Thyroid gland (tissue), 4 donors: ENCODE data around the gene IL22RA1. TPM values are rescaled to one million over a fixed set of nuclear protein-coding genes. Genes with fewer than 3 reads are reported as not detected.

Experiments used
- DNase-seq, 2 donors: peaks; one replicate each; pipeline ENCODE4 v3.0.0-alpha.2; 2019
- H3K27ac ChIP-seq, 3 donors: fragments of 200-600 bp; sonication (generic); 1 replicate in 2 of 3; 2 replicates in 1 of 3; pipeline ENCODE4 v1.5.1; 2016 to 2019; ENCODE audit warnings: mild to moderate bottlenecking in 1 of 3, moderate library complexity in 1 of 3
- H3K27me3 ChIP-seq: fragments of 200-600 bp; sonication (generic); one replicate; pipeline ENCODE4 v1.5.1; 2019
- H3K36me3 ChIP-seq, 2 donors: fragments of 200-600 bp; sonication (generic); one replicate each; pipeline ENCODE4 v1.5.1; 2016 to 2019
- H3K4me1 ChIP-seq, 2 donors: fragments of 200-600 bp; sonication (generic); one replicate each; pipeline ENCODE4 v1.5.1; 2017 to 2019
- H3K4me3 ChIP-seq, 3 donors: fragments of 200-600 bp; sonication (generic); replicated peaks in 1 of 3; 1 replicate in 2 of 3; 2 replicates in 1 of 3; pipeline ENCODE4 v1.5.1; 2016; ENCODE audit warnings: mild to moderate bottlenecking in 1 of 3
- H3K9me3 ChIP-seq: fragments of 200-600 bp; sonication (generic); one replicate; pipeline ENCODE4 v1.5.1; 2017
- POLR2A ChIP-seq, 2 donors: fragments of 450-650 bp; IDR thresholded peaks; one replicate each; pipeline ENCODE4 v1.6.1; 2017; ENCODE audit warnings: antibody characterized with exemption in 2 of 2, mild to moderate bottlenecking in 2 of 2, moderate library complexity in 1 of 2
- WGBS, 2 donors: methylation state at CpG; one replicate each; pipeline ENCODE4 v1.1.5; 2017; 5-methylcytosine and 5-hydroxymethylcytosine counted together
- intact Hi-C: fragments of 100-400 bp; cut with DNase I; formaldehyde crosslinking; loops from one replicate; pipeline ENCODE4 v1.15.1; 2023
- total RNA-seq, 4 donors: library from RNA; depleted of rRNA; stranded (reverse); fragments of >200 nt; gene quantifications; one replicate each; pipeline ENCODE4 v1.2.3, GENCODE V29; 2016
- TF ChIP-seq, protein P1 (sequence below), 6 experiments: fragments of 200-600 bp in 3 of 6; fragments of 450-650 bp in 3 of 6; sonication (generic) in 3 of 6; IDR thresholded peaks; one replicate each; pipeline ENCODE4 v1.5.1; 2016 to 2019; ENCODE audit warnings: antibody characterized with exemption in 6 of 6, mild to moderate bottlenecking in 2 of 6, inconsistent platforms in 1 of 6, moderate library complexity in 1 of 6

Gene IL22RA1
- total RNA-seq, 4 donors from 2014 or later = 1.1 TPM; not detected in 3

DNA sequence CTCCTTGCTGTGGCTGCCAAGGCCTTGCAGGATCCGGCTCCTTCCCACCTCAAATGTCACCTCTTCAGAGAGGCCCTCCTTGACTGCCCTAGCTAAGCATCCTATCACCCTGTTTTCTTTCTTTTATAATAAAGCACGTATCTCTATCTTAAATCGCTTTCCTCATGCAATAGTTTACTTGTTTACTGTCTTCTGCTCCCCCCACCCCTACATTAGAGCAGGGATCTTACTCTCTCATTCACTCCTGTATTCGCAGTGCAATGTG lies 67.4 kb downstream of the IL22RA1 start:
- no peaks in the 10 kb centered on the region for H3K36me3 ChIP-seq
- no peaks in the 10 kb centered on the region for H3K9me3 ChIP-seq
- no peak overlapping the region for H3K4me3 ChIP-seq
- 89 to 92% methylated on average over 4 of the region's 4 CpGs for whole genome bisulfite sequencing, 2 donors
- intact Hi-C loops = no loop called here
- DNase-seq = no peak
- no peak overlapping the region for H3K27ac ChIP-seq
- peaks cover 0 to 5% of the 10 kb centered on the region in 2 donors for H3K4me1 ChIP-seq
- TF ChIP-seq, protein P1, sequence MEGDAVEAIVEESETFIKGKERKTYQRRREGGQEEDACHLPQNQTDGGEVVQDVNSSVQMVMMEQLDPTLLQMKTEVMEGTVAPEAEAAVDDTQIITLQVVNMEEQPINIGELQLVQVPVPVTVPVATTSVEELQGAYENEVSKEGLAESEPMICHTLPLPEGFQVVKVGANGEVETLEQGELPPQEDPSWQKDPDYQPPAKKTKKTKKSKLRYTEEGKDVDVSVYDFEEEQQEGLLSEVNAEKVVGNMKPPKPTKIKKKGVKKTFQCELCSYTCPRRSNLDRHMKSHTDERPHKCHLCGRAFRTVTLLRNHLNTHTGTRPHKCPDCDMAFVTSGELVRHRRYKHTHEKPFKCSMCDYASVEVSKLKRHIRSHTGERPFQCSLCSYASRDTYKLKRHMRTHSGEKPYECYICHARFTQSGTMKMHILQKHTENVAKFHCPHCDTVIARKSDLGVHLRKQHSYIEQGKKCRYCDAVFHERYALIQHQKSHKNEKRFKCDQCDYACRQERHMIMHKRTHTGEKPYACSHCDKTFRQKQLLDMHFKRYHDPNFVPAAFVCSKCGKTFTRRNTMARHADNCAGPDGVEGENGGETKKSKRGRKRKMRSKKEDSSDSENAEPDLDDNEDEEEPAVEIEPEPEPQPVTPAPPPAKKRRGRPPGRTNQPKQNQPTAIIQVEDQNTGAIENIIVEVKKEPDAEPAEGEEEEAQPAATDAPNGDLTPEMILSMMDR (IDR thresholded peaks at IDR 0.05) = no peak
- no peak for TF ChIP-seq POLR2A (IDR thresholded peaks at IDR 0.05)
- no peaks in the 10 kb centered on the region for H3K27me3 ChIP-seq

DNA sequence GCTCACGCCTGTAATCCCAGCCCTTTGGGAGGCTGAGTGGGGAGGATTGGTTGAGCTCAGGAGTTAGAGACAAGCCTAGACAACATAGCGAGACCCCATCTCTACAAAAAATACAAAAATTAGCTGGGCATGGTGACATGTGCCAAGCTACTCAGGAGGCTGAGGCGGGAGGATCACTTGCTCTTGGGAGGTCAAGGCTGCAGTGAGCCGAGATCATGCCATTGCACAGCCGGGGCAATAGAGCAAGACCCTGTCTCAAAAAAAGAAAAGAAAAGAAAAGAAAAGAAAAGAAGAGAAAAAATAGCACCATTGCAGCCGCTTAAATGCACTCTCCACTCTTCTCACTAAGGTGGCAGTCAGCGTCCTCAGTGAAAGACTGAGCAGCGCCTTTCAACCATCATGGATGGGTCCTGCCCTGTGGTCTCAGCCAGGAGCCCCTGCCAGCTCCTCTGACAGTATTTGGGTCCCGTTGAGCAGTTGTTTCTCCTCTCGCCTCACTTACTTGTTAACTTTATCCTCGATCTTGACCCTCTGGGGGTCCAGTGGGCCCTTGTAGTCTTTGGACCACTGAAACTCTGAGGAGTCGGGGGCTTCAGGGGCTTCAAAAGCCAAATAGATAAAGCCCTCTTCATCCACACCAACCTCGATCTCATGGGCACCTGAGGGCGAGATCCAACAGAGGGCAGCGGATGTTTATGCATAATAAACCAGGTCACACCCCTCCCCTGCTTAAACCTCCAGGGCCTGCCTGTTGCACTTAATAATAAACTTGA lies 67.9 kb downstream of the IL22RA1 start:
- no peak overlapping the region for H3K27ac ChIP-seq
- H3K4me3 ChIP-seq = no peak overlapping the region
- peaks cover 0 to 5% of the 10 kb centered on the region in 2 donors for H3K4me1 ChIP-seq
- no peaks in the 10 kb centered on the region for H3K9me3 ChIP-seq
- DNase-seq = no peak
- H3K36me3 ChIP-seq = no peaks in the 10 kb centered on the region
- no peaks in the 10 kb centered on the region for H3K27me3 ChIP-seq
- intact Hi-C loops = no loop called here
- WGBS, 2 donors = 86 to 89% methylated on average over 15 of the region's 15 CpGs
- TF ChIP-seq, protein P1 (IDR thresholded peaks at IDR 0.05) = no peak
- no peak for TF ChIP-seq POLR2A (IDR thresholded peaks at IDR 0.05)

DNA sequence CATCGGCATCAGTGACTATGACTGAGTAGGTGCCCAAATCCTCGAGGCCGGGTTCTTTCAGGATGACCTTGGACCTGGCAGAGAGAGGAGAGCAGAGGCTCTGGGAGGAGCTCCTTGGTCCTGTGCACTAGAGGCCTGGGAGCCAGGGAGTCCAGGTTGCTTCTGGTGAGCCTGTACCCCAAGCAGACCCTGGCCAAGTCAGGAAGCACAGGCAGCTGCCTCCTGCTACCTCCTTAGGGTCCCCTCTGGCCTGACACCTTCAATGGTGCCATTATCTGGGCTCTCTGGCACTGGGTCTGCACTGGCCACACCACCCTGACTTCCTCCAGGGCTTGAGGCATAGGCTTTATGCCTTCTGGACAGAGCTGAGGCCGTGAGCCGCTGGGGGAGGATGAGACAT lies 68.7 kb downstream of the IL22RA1 start:
- intact Hi-C loops = no loop called here
- no peak overlapping the region for H3K27ac ChIP-seq
- no peaks in the 10 kb centered on the region for H3K36me3 ChIP-seq
- H3K4me1 ChIP-seq = peaks cover 0 to 5% of the 10 kb centered on the region in 2 donors
- no peak overlapping the region for H3K4me3 ChIP-seq
- H3K27me3 ChIP-seq = no peaks in the 10 kb centered on the region
- H3K9me3 ChIP-seq = no peaks in the 10 kb centered on the region
- TF ChIP-seq, protein P1 (IDR thresholded peaks at IDR 0.05) = no peak
- TF ChIP-seq POLR2A (IDR thresholded peaks at IDR 0.05) = no peak
- 93 to 100% methylated on average over 2 to 5 of the region's 5 CpGs for whole genome bisulfite sequencing, 2 donors
- no peak for DNase-seq

DNA sequence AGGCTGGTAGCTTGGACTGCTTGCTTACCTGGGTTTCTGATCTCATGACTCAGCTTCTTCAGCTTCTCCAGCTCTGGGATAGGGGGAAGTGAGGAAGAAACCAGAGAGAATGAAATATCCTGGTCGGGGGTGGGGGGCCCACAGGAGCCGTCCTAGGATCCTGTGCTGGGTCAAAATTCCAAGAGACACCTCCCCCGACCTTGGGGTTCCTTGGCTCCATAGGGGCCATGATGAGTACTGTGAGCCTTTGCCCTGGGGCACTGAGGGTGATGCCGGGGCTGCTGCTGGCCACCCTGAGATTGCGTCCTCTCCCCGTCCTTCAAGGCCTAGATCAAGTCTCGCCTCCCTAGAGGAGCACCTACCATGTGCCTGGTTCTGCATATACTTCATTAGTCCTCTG lies 71.0 kb downstream of the IL22RA1 start:
- Histone ChIP-seq H3K9me3 (no peaks in the 10 kb centered on the region), H3K27me3 (no peaks in the 10 kb centered on the region), H3K27ac (no peak overlapping the region), H3K36me3 (no peaks in the 10 kb centered on the region), H3K4me3 (no peak overlapping the region), H3K4me1 (peaks cover 0 to 5% of the 10 kb centered on the region in 2 donors)
- no peak for DNase-seq
- TF ChIP-seq, protein P1 (IDR thresholded peaks at IDR 0.05) = no peak
- 91 to 94% methylated on average over 4 to 7 of the region's 7 CpGs for WGBS, 2 donors
- intact Hi-C loops = no loop called here

DNA sequence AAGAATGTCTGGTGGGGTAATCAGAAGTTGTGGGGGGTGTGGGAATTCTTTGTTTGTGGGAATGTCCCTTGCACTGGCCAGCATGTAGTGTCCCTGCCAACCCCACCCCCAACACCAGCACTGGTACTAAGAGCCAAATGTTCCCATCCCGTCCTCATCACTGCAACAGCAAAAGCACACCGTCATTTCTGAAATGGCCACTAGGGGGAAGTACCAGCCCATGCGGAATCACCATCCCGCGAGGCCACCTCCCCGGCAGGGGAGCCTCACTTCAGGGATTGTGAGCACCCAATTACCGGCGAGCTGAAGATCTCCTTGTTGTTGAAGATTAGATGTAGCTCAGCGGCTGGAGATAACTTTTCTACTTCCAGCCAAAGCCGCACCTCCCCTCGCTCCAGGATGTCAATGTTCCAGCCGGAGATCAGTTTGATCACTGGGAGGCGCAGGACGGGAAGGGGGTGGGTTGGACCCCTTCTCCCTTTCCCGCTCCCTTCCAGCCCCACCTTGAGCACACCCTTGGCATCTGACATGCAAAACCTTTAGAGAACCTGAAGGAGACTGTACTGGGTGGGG lies 72.0 kb downstream of the IL22RA1 start:
- WGBS, 2 donors = 14 to 16% methylated on average over 11 to 15 of the region's 15 CpGs
- Histone ChIP-seq H3K36me3 (no peaks in the 10 kb centered on the region), H3K9me3 (no peaks in the 10 kb centered on the region), H3K27me3 (no peaks in the 10 kb centered on the region), H3K4me3 (no peak overlapping the region), H3K27ac (no peak overlapping the region), H3K4me1 (peaks cover 0 to 5% of the 10 kb centered on the region in 2 donors)
- DNase-seq = peak; percentile 82 to 87
- intact Hi-C loops = no loop called here
- no peak for TF ChIP-seq POLR2A (IDR thresholded peaks at IDR 0.05)
- TF ChIP-seq, protein P1 (IDR thresholded peaks at IDR 0.05) = peak; percentile 79 to 97 (median 94)
